HG03039 (cell line): ENCODE data around the gene PPT2.
"Not testable (repeated sequence)": the region's sequence is repeated elsewhere in the genome, so short reads cannot be mapped to it uniquely, and the experiment has no call there.

ENCODE experiments used
- ATAC-seq: cut with Tn5 transposase; IDR thresholded peaks from one replicate; pipeline ENCODE4 v1.9.1; 2021; ENCODE audit warnings: mild to moderate bottlenecking, moderate library complexity; ENCODE audit not compliant: unreplicated experiment

Gene PPT2

GRCh38 chr6:32203426-32204267 is 49.7 kb downstream of the PPT2 start:
- ATAC-seq: no peak

GRCh38 chr6:32204268-32204715 is 50.4 kb downstream of the PPT2 start:
- no peak for ATAC-seq

DNA sequence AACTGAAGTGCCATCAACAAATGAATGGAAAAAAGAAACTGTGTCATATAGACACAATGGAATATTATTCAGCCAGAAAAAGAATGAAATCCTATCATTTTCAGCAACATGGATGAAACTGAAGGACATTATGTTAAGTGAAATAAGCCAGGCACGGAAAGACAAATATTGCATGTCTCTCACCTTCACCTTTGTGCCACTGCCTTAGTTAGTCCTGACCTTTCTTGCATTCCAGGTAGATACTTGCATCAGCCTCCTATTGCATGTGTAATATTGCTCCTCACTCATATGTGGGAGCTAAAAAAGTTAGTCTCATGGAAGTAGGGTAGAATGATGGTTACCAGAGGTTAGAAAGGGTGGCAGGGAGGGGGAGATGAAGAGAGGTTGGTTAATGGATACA is 55.1 kb downstream of the PPT2 start:
- no peak for ATAC-seq

DNA sequence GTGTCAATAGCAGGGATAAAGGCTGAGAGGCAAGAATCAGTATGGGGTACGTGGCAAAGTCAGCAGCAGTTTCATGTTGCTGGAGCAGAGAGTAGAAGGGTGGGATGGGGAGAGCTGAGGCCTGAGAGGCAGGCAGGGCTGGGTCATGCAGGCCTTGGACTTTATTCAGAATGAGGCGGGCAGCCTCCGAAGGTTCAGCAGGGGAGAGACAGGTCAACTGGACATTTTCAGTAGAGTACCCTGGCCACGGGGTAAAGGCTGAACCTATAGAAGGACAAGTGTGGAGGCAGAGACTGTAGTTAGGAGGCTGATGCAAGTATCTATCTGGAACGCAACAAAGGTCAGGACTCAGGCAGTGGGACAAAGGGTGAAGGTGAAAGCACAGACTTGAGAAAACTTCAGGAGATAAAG is 56.3 kb downstream of the PPT2 start:
- ATAC-seq: no peak

DNA sequence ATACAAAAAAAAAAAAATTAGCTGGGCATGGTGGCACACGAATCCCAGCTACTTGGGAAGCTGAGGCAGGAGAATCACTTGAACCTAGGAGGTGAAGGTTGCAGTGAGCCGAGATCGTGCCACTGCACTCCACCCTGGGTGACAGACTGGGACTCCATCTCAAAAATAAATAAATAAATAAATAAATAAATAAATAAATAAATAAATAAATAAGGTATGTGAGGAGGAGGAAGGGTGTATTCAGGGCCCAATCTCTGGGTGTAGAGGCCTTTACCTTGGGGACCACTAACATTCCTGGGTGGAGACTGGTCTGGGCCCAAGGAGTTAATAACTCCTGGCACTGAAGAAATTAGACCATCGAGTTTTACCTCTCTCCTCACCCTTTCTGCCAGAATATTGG is 57.5 kb downstream of the PPT2 start:
- not testable (repeated sequence) for ATAC-seq

GRCh38 chr6:32212076-32212760 is 58.3 kb downstream of the PPT2 start:
- ATAC-seq: no peak
